GM10847 (cell line): Measurements from ENCODE around the gene ZFR.

Experiments used
- POLR2A ChIP-seq: IDR thresholded peaks from 2 replicates; pipeline ENCODE4 v1.6.1; 2011; ENCODE audit not compliant: insufficient read length; ENCODE audit errors: extremely low read depth

Gene ZFR

GRCh38 chr5:32320576-32320975, 124.0 kb downstream of the ZFR start:
- no peak for TF ChIP-seq POLR2A

GRCh38 chr5:32319926-32320543, 124.5 kb downstream of the ZFR start:
- TF ChIP-seq POLR2A: no peak

- no peak for TF ChIP-seq POLR2A
Observed at GRCh38 chr5:32319392-32319791, 125.1 kb downstream of the ZFR start.

GRCh38 chr5:32317041-32317440, 127.5 kb downstream of the ZFR start:
- no peak for TF ChIP-seq POLR2A

- no peak for TF ChIP-seq POLR2A
Observed at GRCh38 chr5:32315221-32316014, 129.1 kb downstream of the ZFR start.

DNA sequence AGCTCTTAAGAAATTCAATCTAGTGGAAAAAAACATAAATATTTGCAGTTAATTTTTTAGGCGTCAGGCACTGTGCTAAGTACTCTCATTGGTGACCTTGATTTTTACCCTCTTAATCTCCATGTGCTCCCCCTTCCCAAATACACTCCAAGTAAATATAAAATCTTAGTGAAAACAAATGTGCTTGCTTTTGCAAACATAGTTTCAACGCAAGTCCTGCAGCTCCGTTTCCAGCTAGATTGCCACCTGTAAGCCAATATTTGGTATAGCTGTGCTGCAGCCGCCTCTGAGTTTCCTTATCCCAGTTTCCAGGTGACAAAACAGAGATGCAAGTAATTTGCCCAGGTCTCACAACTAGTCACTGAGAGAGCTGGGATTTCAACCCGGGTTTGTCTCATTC, 129.9 kb downstream of the ZFR start:
- TF ChIP-seq POLR2A: no peak

- peak; percentile 83 for TF ChIP-seq POLR2A
Observed at GRCh38 chr5:32312595-32313332, 131.8 kb downstream of the ZFR start, which contains the start of gene MTMR12. Gene MTMR12 (minus strand): TSS chr5:32312939. CDS start chr5:32312838, 101 bp downstream.

DNA sequence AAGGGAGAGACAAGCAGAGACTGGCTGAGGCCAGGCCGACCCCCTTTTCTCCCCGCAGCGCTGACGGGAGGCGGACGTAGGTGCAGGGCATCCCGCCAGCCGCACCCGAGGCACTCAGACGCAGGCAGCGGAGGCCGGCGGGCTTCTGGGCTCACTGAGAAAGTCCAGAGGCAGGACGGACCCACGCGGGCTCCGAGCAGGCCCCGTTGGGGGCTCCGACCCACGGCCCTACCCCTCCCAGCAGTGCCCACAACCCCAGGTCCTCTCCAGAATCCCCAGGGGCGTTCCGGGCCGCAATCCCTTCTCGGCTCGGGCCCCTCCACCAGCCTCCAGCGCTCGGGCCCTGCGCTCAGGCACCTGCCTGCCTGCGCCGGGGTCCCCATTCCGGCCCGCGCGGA, 132.3 kb downstream of the ZFR start:
- no peak for TF ChIP-seq POLR2A

- TF ChIP-seq POLR2A: no peak
Observed at GRCh38 chr5:32311404-32312196, 132.9 kb downstream of the ZFR start.

DNA sequence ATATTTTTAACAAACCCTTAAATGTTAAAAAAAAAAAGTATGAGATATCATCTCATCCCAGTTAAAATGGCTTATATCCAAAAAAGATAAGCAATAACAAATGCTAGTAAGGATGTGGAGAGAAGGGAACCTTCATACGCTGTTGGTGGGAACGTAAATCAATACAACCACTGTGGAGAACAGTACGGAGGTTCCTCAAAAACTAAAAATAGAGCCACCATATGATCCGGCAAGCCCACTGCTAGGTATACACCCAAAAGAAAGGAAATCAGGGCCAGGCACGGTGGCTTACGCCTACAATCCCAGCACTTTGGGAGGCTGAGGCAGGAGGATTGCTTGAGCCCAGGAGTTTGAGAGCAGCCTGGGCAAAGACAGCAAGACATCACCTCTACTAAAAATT, 134.8 kb downstream of the ZFR start:
- TF ChIP-seq POLR2A: no peak

DNA sequence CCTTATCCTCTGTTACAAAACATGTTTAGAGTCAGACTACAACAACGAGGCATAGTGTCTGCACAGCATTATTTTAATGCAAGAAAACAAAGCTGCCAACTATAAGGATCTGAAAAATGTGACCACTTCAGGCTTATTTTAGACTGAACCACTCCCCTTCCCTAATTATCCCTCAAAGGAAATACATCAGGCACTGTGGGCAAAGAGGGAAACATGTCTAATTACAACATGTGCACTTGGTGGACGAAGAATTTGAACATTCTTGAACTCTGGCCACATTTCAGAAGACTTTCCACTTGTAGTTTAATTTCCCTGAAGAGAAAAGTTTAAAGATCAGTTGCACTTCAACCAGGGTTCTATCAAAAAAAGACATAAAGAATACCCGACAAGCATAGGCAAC, 135.6 kb downstream of the ZFR start:
- TF ChIP-seq POLR2A: no peak

DNA sequence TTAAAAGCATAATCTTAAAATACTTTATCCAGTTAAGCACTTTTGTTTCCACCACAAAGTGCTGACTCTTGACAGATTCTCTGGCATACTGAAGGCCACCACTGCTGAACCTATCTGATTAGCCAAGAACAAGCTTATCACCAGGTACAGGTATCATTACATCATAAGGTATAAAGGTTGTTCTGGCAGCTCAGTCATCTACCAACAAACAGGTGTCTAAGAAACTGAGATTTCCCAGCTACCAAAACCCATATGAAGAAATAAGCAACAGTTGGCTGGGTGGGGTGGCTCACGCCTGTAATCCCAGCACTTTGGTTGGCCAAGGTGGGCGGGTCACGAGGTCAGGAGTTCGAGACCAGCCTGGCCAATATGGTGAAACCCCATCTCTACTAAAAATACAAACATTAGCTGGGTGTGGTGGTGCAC, 136.8 kb downstream of the ZFR start:
- no peak for TF ChIP-seq POLR2A

GRCh38 chr5:32304622-32305021, 139.9 kb downstream of the ZFR start:
- TF ChIP-seq POLR2A: no peak
